Panc1 (cell line): ENCODE results near the gene FAT1. TPM values are rescaled to one million over a fixed set of nuclear protein-coding genes. Genes with fewer than 3 reads are reported as not detected.

Source experiments
- ATAC-seq: fragments of 200-7000 bp; cut with Tn5 transposase; 2 replicates; pipeline ENCODE4 v1.9.1; 2020; ENCODE audit warnings: mild to moderate bottlenecking, moderate library complexity
- BruUV-seq: library from RNA; stranded (reverse); fragments of 400-500 nt; replicated peaks from 2 replicates; lab custom pipeline; 2021; lab: Mats Ljungman, UMichigan
- CTCF ChIA-PET: fragments of 300-600 bp; sonication (Branson Sonifier 250); formaldehyde crosslinking; loops from one replicate; lab custom pipeline; 2022; ENCODE audit warnings: antibody characterized with exemption; lab: Charles Lee
- POLR2A ChIA-PET: fragments of 300-600 bp; sonication (Branson Sonifier 250); formaldehyde crosslinking; loops from one replicate; lab custom pipeline; 2022; ENCODE audit warnings: antibody characterized with exemption; lab: Charles Lee
- DNase-seq: peaks from one replicate; pipeline ENCODE4 v3.0.0-alpha.2; 2010; ENCODE audit warnings: low read depth, low spot score
- H3K27ac ChIP-seq: 2 replicates; pipeline ENCODE4 v1.5.1; 2011; ENCODE audit warnings: mild to moderate bottlenecking, low read length, inconsistent platforms
- H3K27me3 ChIP-seq: fragments of 200-500 bp; sonication (Bioruptor generic); 2 replicates; pipeline ENCODE4 v1.6.0; 2014; ENCODE audit warnings: low read length, inconsistent platforms; ENCODE audit not compliant: control insufficient read depth, insufficient read depth
- H3K36me3 ChIP-seq: fragments of 200-500 bp; sonication (Bioruptor generic); 2 replicates; pipeline ENCODE4 v1.5.1; 2014; ENCODE audit warnings: inconsistent platforms, mild to moderate bottlenecking, low read length, moderate library complexity; ENCODE audit not compliant: control insufficient read depth, insufficient read depth
- H3K4me1 ChIP-seq: 2 replicates; pipeline ENCODE4 v1.5.1; 2011; ENCODE audit warnings: inconsistent platforms, mild to moderate bottlenecking, low read length, moderate library complexity; ENCODE audit not compliant: control insufficient read depth, insufficient read depth
- H3K4me3 ChIP-seq, 2 experiments: 2 replicates each; pipeline ENCODE4 v1.5.1; 2011 to 2012; ENCODE audit warnings: low read depth in 2 of 2, low read length in 2 of 2, mild to moderate bottlenecking in 2 of 2, inconsistent platforms in 1 of 2, moderate library complexity in 1 of 2
- H3K9me3 ChIP-seq: fragments of 200-500 bp; sonication (Bioruptor generic); 2 replicates; pipeline ENCODE4 v1.5.1; 2014; ENCODE audit warnings: low read depth, mild to moderate bottlenecking, inconsistent platforms, low read length, moderate library complexity; ENCODE audit not compliant: control insufficient read depth, insufficient read depth
- CTCF ChIP-seq: fragments of 450-650 bp; IDR thresholded peaks from 2 replicates; pipeline ENCODE4 v1.5.1; 2017; ENCODE audit warnings: mild to moderate bottlenecking
- POLR2AphosphoS5 ChIP-seq: IDR thresholded peaks from 2 replicates; pipeline ENCODE4 v1.6.1; 2012; ENCODE audit warnings: mild to moderate bottlenecking, low read depth, low read length, moderate library complexity
- REST ChIP-seq, 2 experiments: IDR thresholded peaks; 2 replicates each; pipeline ENCODE4 v1.6.1; 2011 to 2012; ENCODE audit warnings: low read depth in 2 of 2, control low read depth in 1 of 2, low read length in 1 of 2, mild to moderate bottlenecking in 1 of 2, moderate library complexity in 1 of 2; ENCODE audit not compliant: insufficient read depth in 1 of 2
- SIN3A ChIP-seq: IDR thresholded peaks from 2 replicates; pipeline ENCODE4 v1.6.1; 2012; ENCODE audit warnings: low read depth, mild to moderate bottlenecking, low read length, moderate library complexity, borderline replicate concordance; ENCODE audit not compliant: insufficient read depth
- TCF7L2 ChIP-seq: IDR thresholded peaks from 2 replicates; pipeline ENCODE4 v1.6.1; 2011; ENCODE audit warnings: mild to moderate bottlenecking, low read depth, low read length, inconsistent platforms
- in situ Hi-C: cut with HindIII; loops from 2 replicates; pipeline ENCODE4 v1.10.0; 2016; ENCODE audit warnings: low sequenced_read_pairs, low pct_unique_long_range_greater_than_20kb
- intact Hi-C: fragments of 100-400 bp; cut with micrococcal nuclease; formaldehyde crosslinking; loops from one replicate; pipeline ENCODE4 v1.10.0; 2022; ENCODE audit not compliant: unreplicated experiment
- total RNA-seq: library from RNA; stranded (reverse); gene quantifications from one replicate; pipeline ENCODE4 v1.2.1, GENCODE V29; 2021; ENCODE audit not compliant: unreplicated experiment

Gene FAT1
- total RNA-seq, 1 experiment from 2014 or later, result 288 TPM

GRCh38 chr4:186710521-186711119, 13.0 kb downstream of the FAT1 start:
- DNase-seq (no peak), ATAC-seq (no peak)
- H3K4me3 ChIP-seq, result no peak overlapping the region
- H3K36me3 ChIP-seq, result peaks cover 11% of the 10 kb centered on the region
- H3K27me3 ChIP-seq, result no peaks in the 10 kb centered on the region
- no TSS peak for BruUV-seq
- in situ Hi-C loops (no loop called here), intact Hi-C loops (no loop called here)
- peaks cover 70% of the 10 kb centered on the region for H3K4me1 ChIP-seq
- TF ChIP-seq POLR2AphosphoS5, result no peak
- H3K27ac ChIP-seq, result peak overlapping the region; percentile 51
- POLR2A ChIA-PET, result no interaction called here
- H3K9me3 ChIP-seq, result no peaks in the 10 kb centered on the region
- CTCF ChIA-PET, result no interaction called here

GRCh38 chr4:186709517-186709916, 14.1 kb downstream of the FAT1 start:
- TF ChIP-seq TCF7L2 (no peak), REST (IDR thresholded peaks at IDR 0.05; ENCODE audit: insufficient read depth in 1 of 2, low read depth in 2 of 2, low read length in 1 of 2) (no peak), CTCF (no peak), SIN3A (no peak), POLR2AphosphoS5 (no peak)
- intact Hi-C loops, result no loop called here
- Histone ChIP-seq H3K36me3 (peaks cover 11% of the 10 kb centered on the region), H3K9me3 (no peaks in the 10 kb centered on the region), H3K27ac (peak overlapping the region; percentile 48; the same call in 1 of the 2 replicates), H3K4me1 (peaks cover 74% of the 10 kb centered on the region), H3K4me3 (no peak overlapping the region), H3K27me3 (no peaks in the 10 kb centered on the region)
- in situ Hi-C loops, result no loop called here
- no peak for DNase-seq
- ChIA-PET POLR2A (interaction anchor here (0.6 kb wide), 2 partner anchors 49 to 149 kb away, joined by 4 to 6 read pairs; no protein-coding TSS in a partner anchor), CTCF (no interaction called here)
- no peak for ATAC-seq
- BruUV-seq, result no TSS peak

GRCh38 chr4:186708554-186708953, 15.1 kb downstream of the FAT1 start:
- no peaks in the 10 kb centered on the region for H3K27me3 ChIP-seq
- no peak overlapping the region for H3K4me3 ChIP-seq
- no TSS peak for BruUV-seq
- no peak for DNase-seq
- ATAC-seq, result no peak
- peaks cover 11% of the 10 kb centered on the region for H3K36me3 ChIP-seq
- peaks cover 71% of the 10 kb centered on the region for H3K4me1 ChIP-seq
- ChIA-PET CTCF (no interaction called here), POLR2A (no interaction called here)
- H3K9me3 ChIP-seq, result no peaks in the 10 kb centered on the region
- TF ChIP-seq SIN3A (no peak), CTCF (no peak), TCF7L2 (no peak), POLR2AphosphoS5 (no peak), REST (IDR thresholded peaks at IDR 0.05; ENCODE audit: insufficient read depth in 1 of 2, low read depth in 2 of 2, low read length in 1 of 2) (no peak)
- in situ Hi-C loops, result no loop called here
- intact Hi-C loops, result no loop called here
- H3K27ac ChIP-seq, result no peak overlapping the region
